ENCODE data around the gene NOS1.

- no peak for TF ChIP-seq ZC3H10 (CRISPR knock-in tag; IDR thresholded peaks at IDR 0.05)
- no peak for TF ChIP-seq CREB5 (CRISPR knock-in tag; IDR thresholded peaks at IDR 0.05; ENCODE audit: low read depth)
- no peak for TF ChIP-seq PATZ1 (CRISPR knock-in tag; IDR thresholded peaks at IDR 0.05; ENCODE audit: borderline replicate concordance)
Measured at GRCh38 chr12:117365049-117365616, 3.7 kb upstream of the NOS1 start.

All from SK-N-SH treated with all-trans-retinoic acid at 6 μM for 48 hours (cell line).